Nephron (organoid): ENCODE measurements around the gene TMEM236.

Source experiments
- H3K27ac Mint-ChIP-seq, 3 experiments: 2 replicates each; pipeline ENCODE4 v1.8.0; 2020; ENCODE audit warnings: mixed read lengths in 3 of 3, mild to moderate bottlenecking in 2 of 3, moderate library complexity in 1 of 3
- H3K27me3 Mint-ChIP-seq: 2 replicates; pipeline ENCODE4 v1.8.0; 2021; ENCODE audit warnings: low read depth, mild to moderate bottlenecking, moderate library complexity, mixed read lengths
- H3K36me3 Mint-ChIP-seq: 2 replicates; pipeline ENCODE4 v1.8.0; 2020; ENCODE audit warnings: low read depth, mixed read lengths
- H3K4me1 Mint-ChIP-seq: 2 replicates; pipeline ENCODE4 v1.8.0; 2020; ENCODE audit warnings: mixed read lengths
- H3K4me3 Mint-ChIP-seq, 3 experiments: 2 replicates each; pipeline ENCODE4 v1.8.0; 2020; ENCODE audit warnings: mild to moderate bottlenecking in 3 of 3, mixed read lengths in 3 of 3, moderate library complexity in 2 of 3
- H3K9me3 Mint-ChIP-seq: 2 replicates; pipeline ENCODE4 v1.8.0; 2020; ENCODE audit warnings: mixed read lengths
- TF ChIP-seq, protein P1 (sequence below), 3 experiments: fragments of 200-600 bp; sonication (generic); IDR thresholded peaks; one replicate each; pipeline ENCODE4 v1.5.0; 2021; ENCODE audit warnings: antibody characterized with exemption in 3 of 3; ENCODE audit not compliant: unreplicated experiment in 3 of 3

The TMEM236 gene

DNA sequence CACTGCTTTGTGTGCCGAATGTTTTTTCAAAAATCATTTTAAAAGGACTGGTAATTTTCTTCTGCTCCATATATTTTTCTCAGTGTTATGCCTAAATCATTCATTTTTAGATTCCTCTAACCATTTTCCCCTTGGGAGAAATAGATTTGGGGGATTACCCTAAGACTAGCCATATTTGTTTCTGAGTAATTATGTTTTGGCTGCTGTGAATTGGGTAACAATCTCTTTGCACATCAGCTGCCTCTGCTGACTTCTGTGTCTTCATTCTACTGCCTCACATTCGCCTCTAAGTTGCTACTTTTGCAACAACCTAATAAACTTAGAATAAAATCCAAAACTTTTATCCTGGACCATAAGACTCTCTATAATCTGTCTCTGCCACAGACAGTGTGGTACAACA is 38.6 kb downstream of the TMEM236 start:
- Mint-ChIP-seq H3K27me3 (no peaks in the 10 kb centered on the region), H3K4me1 (no peaks in the 10 kb centered on the region), H3K9me3 (peaks cover 3% of the 10 kb centered on the region), H3K36me3 (no peaks in the 10 kb centered on the region), H3K27ac (no peak overlapping the region), H3K4me3 (no peak overlapping the region)
- TF ChIP-seq, protein P1, sequence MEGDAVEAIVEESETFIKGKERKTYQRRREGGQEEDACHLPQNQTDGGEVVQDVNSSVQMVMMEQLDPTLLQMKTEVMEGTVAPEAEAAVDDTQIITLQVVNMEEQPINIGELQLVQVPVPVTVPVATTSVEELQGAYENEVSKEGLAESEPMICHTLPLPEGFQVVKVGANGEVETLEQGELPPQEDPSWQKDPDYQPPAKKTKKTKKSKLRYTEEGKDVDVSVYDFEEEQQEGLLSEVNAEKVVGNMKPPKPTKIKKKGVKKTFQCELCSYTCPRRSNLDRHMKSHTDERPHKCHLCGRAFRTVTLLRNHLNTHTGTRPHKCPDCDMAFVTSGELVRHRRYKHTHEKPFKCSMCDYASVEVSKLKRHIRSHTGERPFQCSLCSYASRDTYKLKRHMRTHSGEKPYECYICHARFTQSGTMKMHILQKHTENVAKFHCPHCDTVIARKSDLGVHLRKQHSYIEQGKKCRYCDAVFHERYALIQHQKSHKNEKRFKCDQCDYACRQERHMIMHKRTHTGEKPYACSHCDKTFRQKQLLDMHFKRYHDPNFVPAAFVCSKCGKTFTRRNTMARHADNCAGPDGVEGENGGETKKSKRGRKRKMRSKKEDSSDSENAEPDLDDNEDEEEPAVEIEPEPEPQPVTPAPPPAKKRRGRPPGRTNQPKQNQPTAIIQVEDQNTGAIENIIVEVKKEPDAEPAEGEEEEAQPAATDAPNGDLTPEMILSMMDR (IDR thresholded peaks at IDR 0.05; ENCODE audit: unreplicated experiment in 3 of 3): no peak

DNA sequence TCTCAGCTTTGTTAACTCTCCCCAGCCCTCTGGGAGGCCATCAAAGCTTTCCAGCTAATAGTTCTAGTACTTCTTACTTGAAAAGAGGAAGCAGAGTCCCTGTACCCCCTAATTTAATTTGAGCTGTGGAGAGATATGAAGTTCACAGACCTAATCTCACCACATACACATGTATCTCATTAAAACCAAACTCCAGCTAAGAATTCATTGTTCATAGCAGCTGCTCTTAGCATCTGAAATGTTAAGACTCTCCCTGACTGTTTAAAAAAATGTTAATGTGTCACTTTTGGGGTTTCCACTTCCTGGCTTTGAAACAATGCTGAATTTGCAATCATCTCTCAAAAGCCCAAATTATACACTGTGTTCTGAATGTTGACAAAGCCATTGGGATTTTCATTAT is 41.0 kb downstream of the TMEM236 start:
- Mint-ChIP-seq H3K9me3 (peaks cover 6% of the 10 kb centered on the region), H3K4me1 (no peaks in the 10 kb centered on the region), H3K27me3 (no peaks in the 10 kb centered on the region), H3K36me3 (no peaks in the 10 kb centered on the region), H3K4me3 (no peak overlapping the region), H3K27ac (no peak overlapping the region)
- TF ChIP-seq, protein P1 (IDR thresholded peaks at IDR 0.05; ENCODE audit: unreplicated experiment in 3 of 3): no peak

DNA sequence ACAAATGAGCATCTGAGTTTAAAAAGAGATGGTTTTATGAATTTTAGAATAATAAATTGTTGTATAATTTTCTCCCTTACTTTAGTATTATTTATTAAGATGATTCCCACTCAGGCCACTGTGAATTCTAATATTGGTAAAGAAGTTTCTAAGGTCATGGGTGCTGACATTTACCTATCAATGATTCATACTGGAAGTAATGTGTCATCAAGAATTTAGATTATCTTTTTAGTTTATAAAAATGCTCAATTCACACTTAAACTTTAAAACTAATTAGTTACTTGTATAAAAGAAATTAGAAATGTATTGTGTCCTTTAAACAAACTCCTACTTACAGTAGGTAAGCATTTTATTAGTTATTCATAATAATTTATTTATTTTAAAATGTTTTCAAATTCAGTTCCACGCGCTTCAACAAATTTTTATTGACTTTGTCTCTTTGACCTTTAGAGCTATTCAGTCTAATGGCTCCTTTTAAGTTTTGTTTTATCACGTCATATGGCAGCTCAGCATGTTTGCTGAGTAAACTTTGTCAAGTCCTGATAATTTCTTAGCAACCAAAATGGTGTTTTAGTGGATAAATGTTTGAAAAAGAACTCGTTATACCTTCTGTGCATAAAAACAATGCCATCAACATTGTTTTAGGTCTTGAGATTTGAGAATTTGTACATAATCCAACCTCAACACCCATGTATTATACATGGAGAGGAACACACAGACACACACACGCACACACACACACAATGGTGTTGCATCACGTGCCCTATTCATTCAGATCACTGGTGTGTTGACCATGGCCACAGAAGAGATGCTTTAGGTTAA is 42.0 kb downstream of the TMEM236 start:
- TF ChIP-seq, protein P1 (IDR thresholded peaks at IDR 0.05; ENCODE audit: unreplicated experiment in 3 of 3): no peak
- Mint-ChIP-seq H3K27me3 (no peaks in the 10 kb centered on the region), H3K4me1 (no peaks in the 10 kb centered on the region), H3K4me3 (no peak overlapping the region), H3K9me3 (peaks cover 6% of the 10 kb centered on the region), H3K36me3 (no peaks in the 10 kb centered on the region), H3K27ac (no peak overlapping the region)

DNA sequence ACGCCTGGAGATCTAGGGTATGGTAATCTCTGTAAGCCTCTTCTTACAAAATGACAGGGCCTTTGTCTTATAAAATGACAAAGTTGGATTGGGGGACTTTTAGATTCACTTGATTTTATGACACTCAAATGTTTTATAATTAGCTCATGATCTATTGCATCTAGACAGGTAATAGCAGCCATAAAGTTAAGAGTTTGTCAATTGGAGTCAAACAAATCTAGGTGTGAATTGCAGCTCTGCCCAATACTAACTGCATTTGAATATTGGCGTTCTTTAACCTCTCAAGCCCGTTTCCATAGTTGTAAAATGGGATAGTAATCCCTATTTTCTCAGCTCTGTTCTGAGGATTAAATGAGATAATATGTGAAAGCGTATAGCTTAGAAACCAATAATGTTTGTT is 43.1 kb downstream of the TMEM236 start:
- H3K27ac Mint-ChIP-seq: no peak overlapping the region
- H3K4me3 Mint-ChIP-seq: no peak overlapping the region
- H3K27me3 Mint-ChIP-seq: no peaks in the 10 kb centered on the region
- H3K9me3 Mint-ChIP-seq: peaks cover 6% of the 10 kb centered on the region
- H3K36me3 Mint-ChIP-seq: no peaks in the 10 kb centered on the region
- no peaks in the 10 kb centered on the region for H3K4me1 Mint-ChIP-seq
- TF ChIP-seq, protein P1 (IDR thresholded peaks at IDR 0.05; ENCODE audit: unreplicated experiment in 3 of 3): no peak

DNA sequence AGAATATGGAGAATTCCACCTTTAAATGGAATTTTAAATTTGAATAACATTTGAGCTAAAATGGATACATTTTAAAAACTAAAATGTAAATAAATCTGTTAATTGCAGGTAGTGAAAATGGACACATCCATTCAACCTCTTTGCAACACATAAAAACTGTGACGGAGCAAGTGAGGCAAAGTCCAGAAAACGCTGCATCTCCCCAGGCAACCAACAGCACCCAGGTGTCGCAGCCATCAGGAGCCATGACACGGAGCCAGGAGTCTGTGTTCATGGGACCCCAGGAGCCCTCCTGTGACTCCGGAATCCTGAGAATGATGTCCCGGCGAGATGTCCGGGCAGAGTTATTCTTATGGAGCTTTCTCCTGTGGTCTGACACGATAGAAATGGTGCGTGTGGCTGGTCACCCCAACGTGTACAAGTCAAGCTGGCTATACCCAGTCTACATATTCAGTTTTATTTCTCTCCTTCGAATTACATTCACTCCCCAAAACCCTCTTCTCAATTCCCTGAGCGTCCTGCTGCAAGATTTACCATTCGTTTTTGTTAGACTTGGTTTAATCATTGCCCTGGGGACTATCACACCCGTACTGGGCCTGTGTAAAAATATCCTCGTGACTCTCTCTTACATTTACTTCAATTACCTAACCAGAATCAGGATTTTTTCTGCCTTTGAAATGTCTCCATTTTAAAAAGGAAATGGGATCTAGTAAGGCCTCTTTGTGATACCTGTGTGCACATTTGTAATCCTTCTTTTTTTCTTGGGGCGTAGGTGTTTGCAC is 44.0 kb downstream of the TMEM236 start:
- Mint-ChIP-seq H3K27ac (no peak overlapping the region), H3K4me1 (no peaks in the 10 kb centered on the region), H3K9me3 (peaks cover 6% of the 10 kb centered on the region), H3K36me3 (no peaks in the 10 kb centered on the region), H3K27me3 (no peaks in the 10 kb centered on the region), H3K4me3 (no peak overlapping the region)
- TF ChIP-seq, protein P1 (IDR thresholded peaks at IDR 0.05; ENCODE audit: unreplicated experiment in 3 of 3): no peak
